ENCODE data around the gene ABI3BP. TPM values are rescaled to one million over a fixed set of nuclear protein-coding genes. Genes with fewer than 3 reads are reported as not detected.

Gene ABI3BP
- polyA plus RNA-seq, 6 donors from 2014 or later, result 0.08 to 0.09 TPM; not detected in 4

DNA sequence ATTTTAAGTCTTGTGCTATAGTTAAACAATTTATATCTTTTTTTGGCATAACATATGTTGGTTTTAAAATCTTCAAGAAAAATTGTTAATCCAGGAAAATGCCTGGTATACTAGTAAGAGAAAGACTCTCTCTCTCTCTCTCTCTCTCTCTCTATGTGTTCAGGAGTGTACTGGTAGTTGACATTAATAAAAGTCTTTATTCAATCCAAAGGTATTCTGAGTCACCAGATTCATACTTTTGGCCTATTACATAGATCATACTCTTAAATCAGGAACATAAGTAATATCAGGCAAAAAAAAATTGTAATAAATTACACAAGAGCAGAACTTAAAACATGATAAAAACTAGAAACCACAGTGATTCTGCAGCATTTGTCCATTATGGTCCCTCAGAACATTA, 213.7 kb downstream of the ABI3BP start:
- no peak for ATAC-seq (ENCODE audit: low read depth in 2 of 2)
- peaks cover 0 to 2% (median 0%) of the 10 kb centered on the region in 7 donors for H3K9me3 Mint-ChIP-seq
- H3K36me3 Mint-ChIP-seq, result no peaks in the 10 kb centered on the region
- H3K4me3 Mint-ChIP-seq, result no peak overlapping the region
- no peaks in the 10 kb centered on the region for H3K4me1 Mint-ChIP-seq
- H3K27me3 Mint-ChIP-seq, result no peaks in the 10 kb centered on the region
- no peak for DNase-seq
- no peak overlapping the region for H3K27ac Mint-ChIP-seq

DNA sequence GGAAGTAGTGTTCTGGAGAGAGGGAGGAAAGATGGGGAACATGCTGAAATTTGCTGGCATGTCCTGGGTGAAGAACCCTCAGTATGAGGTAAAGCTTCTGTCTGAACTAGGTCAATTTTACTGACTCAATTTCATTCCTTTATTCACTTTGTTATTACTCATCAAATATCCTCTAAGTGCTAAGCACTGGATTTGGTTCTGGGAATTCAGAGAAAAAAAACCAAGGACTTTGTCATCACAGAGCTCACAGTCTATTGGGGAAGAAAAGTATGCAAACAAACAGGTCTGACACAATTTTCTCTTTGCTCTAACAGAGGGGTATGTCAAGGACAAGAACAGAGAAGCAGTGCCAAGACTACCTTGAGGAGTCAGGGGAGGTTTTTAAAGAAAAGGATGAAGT, 215.9 kb downstream of the ABI3BP start:
- ATAC-seq (ENCODE audit: low read depth in 2 of 2) (no peak), DNase-seq (no peak)
- no peak overlapping the region for H3K27ac Mint-ChIP-seq
- H3K36me3 Mint-ChIP-seq, result no peaks in the 10 kb centered on the region
- no peaks in the 10 kb centered on the region for H3K4me1 Mint-ChIP-seq
- no peak overlapping the region for H3K4me3 Mint-ChIP-seq
- H3K9me3 Mint-ChIP-seq, result peaks cover 0 to 4% (median 0%) of the 10 kb centered on the region in 7 donors
- H3K27me3 Mint-ChIP-seq, result no peaks in the 10 kb centered on the region

DNA sequence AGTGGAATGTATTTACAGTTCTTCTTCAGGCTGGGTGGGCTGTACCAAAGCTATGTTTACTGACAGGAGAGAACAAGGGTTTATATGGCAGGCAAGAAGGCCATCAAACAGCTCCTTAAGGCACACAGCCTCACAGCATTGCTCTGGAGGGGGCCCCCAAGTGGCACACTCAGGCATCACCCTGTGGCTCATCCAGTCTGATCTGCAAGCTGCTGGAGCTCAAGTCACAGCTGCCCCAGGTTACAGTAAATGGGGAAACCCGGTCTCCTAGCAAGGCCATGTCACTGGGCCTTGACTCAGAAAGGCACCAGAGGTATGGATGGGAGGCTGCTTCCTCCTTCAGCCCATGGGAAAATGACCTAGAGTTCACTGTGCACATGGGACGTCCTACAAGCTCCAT, 216.5 kb downstream of the ABI3BP start:
- Mint-ChIP-seq H3K36me3 (no peaks in the 10 kb centered on the region), H3K4me3 (no peak overlapping the region), H3K9me3 (peaks cover 0 to 4% (median 0%) of the 10 kb centered on the region in 7 donors), H3K27ac (no peak overlapping the region), H3K27me3 (no peaks in the 10 kb centered on the region), H3K4me1 (no peaks in the 10 kb centered on the region)
- DNase-seq (no peak), ATAC-seq (ENCODE audit: low read depth in 2 of 2) (no peak)

DNA sequence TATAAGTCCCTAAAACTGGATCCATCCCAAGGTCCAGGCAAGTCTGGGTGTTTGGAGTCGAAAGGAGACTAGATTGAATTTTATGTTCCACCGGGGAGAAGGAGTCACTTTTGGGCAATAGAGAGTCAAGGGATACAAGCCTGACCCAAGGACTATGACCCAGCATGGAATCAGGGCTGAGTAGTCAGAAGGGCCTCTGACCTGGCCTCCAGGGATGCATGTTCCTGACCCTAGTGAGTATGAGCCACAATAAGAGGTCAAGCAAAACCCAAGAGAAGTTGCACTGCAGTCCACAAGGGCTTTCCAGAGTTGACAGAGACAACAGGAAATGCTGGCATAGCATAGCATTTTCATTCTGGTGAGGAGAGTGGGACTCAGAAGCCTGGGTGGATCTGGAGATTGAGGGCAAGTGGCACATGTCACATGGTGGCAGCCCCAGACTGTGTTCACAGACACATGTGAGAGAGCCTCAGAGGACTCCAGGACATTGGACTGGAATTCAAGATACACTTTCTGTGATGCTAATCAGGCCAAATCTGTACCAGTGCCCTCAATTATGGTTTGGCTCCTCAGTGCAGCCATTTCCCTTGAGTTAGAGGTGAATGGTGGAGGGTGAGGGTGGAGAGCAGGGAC, 217.0 kb downstream of the ABI3BP start:
- no peak overlapping the region for H3K27ac Mint-ChIP-seq
- H3K4me1 Mint-ChIP-seq, result no peaks in the 10 kb centered on the region
- DNase-seq (no peak), ATAC-seq (ENCODE audit: low read depth in 2 of 2) (no peak)
- H3K36me3 Mint-ChIP-seq, result no peaks in the 10 kb centered on the region
- peaks cover 0 to 4% (median 0%) of the 10 kb centered on the region in 7 donors for H3K9me3 Mint-ChIP-seq
- no peaks in the 10 kb centered on the region for H3K27me3 Mint-ChIP-seq
- H3K4me3 Mint-ChIP-seq, result no peak overlapping the region

DNA sequence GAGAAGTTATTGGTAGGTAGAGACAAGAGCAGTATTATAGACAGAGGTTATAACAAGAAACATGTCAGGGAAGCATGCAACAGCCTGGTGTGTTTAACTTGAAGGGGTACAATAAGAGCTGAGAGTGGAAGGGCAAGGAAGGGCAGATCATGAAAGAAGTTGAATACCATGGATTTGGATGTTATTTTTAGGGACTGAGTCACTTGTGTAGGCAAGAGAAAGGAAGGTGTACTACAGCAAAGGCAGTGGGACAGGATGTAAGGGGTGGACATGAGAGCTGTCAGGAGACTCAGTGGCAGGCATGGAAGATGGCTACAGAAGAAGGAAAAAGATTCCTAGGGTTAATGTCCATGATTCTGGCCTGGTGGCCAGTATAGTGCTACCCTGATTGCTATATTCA, 217.6 kb downstream of the ABI3BP start:
- no peak overlapping the region for H3K4me3 Mint-ChIP-seq
- no peaks in the 10 kb centered on the region for H3K27me3 Mint-ChIP-seq
- peaks cover 0 to 4% (median 0%) of the 10 kb centered on the region in 7 donors for H3K9me3 Mint-ChIP-seq
- no peaks in the 10 kb centered on the region for H3K36me3 Mint-ChIP-seq
- no peak for DNase-seq
- ATAC-seq (ENCODE audit: low read depth in 2 of 2), result no peak
- peak overlapping the region in 1 of 6 donors; percentile 6 for H3K27ac Mint-ChIP-seq
- H3K4me1 Mint-ChIP-seq, result no peaks in the 10 kb centered on the region

DNA sequence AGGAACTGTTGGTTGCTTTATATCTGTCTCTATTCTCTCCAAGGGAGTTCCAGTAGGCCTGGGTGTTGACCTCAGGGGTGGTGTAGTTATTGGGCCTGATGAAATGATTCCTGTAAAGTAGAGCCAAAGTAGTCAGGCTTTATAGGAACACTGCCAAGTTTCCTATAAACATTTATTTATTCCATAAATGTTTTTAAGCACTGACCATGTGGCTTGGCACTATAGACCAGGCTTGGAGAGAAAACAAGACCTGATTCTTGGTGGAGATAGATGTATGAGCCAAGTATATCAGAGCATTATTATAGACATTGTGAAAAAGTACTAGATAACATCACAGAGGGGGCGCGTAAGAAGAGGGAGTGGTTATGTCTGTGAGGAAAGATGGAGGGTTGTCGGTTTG, 218.0 kb downstream of the ABI3BP start:
- H3K27ac Mint-ChIP-seq, result no peak overlapping the region
- peaks cover 0 to 4% (median 0%) of the 10 kb centered on the region in 7 donors for H3K9me3 Mint-ChIP-seq
- no peak overlapping the region for H3K4me3 Mint-ChIP-seq
- H3K36me3 Mint-ChIP-seq, result no peaks in the 10 kb centered on the region
- H3K4me1 Mint-ChIP-seq, result no peaks in the 10 kb centered on the region
- ATAC-seq (ENCODE audit: low read depth in 2 of 2), result no peak
- DNase-seq, result no peak
- H3K27me3 Mint-ChIP-seq, result no peaks in the 10 kb centered on the region

DNA sequence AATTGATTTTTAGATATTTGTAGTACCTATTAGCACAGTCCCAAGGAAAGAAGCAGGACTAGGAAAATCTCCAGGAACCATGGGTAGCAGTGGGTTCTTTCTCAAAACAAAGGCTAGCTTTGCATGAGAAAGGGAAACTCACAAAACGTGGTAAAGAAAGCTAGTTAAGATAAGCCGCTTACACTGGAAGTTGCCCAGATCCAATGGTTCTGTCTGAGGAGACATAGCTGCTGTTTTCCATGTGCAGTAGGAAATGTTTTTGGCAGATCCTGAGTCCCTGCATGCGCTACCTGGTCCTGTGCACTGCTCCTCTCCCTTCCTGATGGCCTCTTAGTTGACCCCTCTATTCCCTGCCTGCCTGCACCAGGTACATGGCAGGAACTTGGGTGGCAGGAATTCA, 223.5 kb downstream of the ABI3BP start:
- H3K4me3 Mint-ChIP-seq, result no peak overlapping the region
- H3K4me1 Mint-ChIP-seq, result no peaks in the 10 kb centered on the region
- no peaks in the 10 kb centered on the region for H3K27me3 Mint-ChIP-seq
- no peaks in the 10 kb centered on the region for H3K36me3 Mint-ChIP-seq
- no peak overlapping the region for H3K27ac Mint-ChIP-seq
- DNase-seq, result no peak
- H3K9me3 Mint-ChIP-seq, result peaks cover 0 to 4% (median 0%) of the 10 kb centered on the region in 7 donors
- ATAC-seq (ENCODE audit: low read depth in 2 of 2), result no peak

DNA sequence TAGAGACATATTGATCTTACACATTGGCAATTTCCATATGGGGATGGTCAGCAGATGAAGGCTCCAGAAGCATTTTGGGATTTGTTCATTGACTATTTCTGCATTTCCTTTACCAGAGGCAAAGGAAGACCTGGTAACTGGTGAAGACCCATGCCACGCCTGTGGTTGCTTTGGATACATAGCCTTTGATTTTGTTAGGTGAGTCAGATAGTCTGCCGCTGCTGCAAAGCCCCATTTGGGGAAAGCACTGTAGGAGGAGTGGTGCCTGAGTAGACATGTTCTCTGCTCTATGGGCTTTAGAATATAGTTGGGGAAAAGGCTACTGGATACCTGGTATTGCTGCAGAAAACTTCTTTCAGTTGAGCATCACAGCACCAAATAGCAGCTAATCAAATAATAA, 227.2 kb downstream of the ABI3BP start:
- no peaks in the 10 kb centered on the region for H3K9me3 Mint-ChIP-seq
- H3K36me3 Mint-ChIP-seq, result no peaks in the 10 kb centered on the region
- H3K4me1 Mint-ChIP-seq, result no peaks in the 10 kb centered on the region
- H3K4me3 Mint-ChIP-seq, result no peak overlapping the region
- no peak overlapping the region for H3K27ac Mint-ChIP-seq
- ATAC-seq (ENCODE audit: low read depth in 2 of 2) (no peak), DNase-seq (no peak)
- H3K27me3 Mint-ChIP-seq, result no peaks in the 10 kb centered on the region

DNA sequence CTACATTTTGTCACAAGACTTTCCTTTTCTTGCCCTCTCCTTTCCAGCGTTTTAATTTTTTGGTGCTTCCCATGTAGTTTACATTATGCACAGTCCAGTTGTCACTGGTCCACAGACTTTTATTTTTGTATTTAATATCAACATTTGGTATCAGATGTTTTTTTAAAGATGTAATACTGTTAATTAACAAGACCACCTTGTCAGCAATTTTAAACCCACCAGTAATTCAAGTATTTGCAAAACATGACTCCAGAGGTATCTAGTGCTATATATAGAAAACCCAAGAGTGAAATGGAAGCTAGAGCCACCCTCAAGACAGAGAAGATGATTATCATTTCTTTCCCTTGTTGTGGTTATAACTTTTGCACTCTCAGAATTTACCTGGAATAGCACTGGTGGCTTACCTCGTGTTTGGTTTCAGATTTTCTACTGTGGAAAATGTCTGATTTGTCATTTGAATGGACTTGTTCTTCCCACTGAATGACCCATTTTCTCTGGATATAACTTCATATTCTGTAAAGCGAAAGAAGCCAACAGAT, 227.7 kb downstream of the ABI3BP start:
- H3K9me3 Mint-ChIP-seq, result no peaks in the 10 kb centered on the region
- no peaks in the 10 kb centered on the region for H3K4me1 Mint-ChIP-seq
- DNase-seq (no peak), ATAC-seq (ENCODE audit: low read depth in 2 of 2) (no peak)
- H3K27ac Mint-ChIP-seq, result no peak overlapping the region
- H3K4me3 Mint-ChIP-seq, result no peak overlapping the region
- H3K27me3 Mint-ChIP-seq, result no peaks in the 10 kb centered on the region
- H3K36me3 Mint-ChIP-seq, result no peaks in the 10 kb centered on the region

DNA sequence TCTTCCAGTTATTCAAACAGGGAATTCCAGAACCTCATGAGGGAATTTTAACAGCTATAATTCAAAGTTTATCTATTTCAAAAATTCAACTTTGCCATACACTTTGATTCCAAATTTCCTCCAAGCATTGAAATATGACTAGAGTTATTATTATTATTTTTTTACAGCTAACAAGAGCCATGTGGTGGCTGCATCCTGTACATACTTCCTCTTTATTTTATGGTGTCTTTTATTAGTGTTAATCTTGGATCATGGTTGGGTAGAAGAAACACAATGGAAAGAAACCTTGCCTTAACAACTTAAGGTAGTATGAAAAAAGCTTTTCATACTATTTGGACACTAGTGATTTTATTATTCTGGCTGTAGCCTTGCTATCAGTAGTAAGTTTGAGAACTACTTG, 231.3 kb downstream of the ABI3BP start:
- no peaks in the 10 kb centered on the region for H3K27me3 Mint-ChIP-seq
- H3K4me1 Mint-ChIP-seq, result no peaks in the 10 kb centered on the region
- no peaks in the 10 kb centered on the region for H3K36me3 Mint-ChIP-seq
- no peaks in the 10 kb centered on the region for H3K9me3 Mint-ChIP-seq
- no peak for DNase-seq
- no peak overlapping the region for H3K27ac Mint-ChIP-seq
- ATAC-seq (ENCODE audit: low read depth in 2 of 2), result no peak
- H3K4me3 Mint-ChIP-seq, result no peak overlapping the region

DNA sequence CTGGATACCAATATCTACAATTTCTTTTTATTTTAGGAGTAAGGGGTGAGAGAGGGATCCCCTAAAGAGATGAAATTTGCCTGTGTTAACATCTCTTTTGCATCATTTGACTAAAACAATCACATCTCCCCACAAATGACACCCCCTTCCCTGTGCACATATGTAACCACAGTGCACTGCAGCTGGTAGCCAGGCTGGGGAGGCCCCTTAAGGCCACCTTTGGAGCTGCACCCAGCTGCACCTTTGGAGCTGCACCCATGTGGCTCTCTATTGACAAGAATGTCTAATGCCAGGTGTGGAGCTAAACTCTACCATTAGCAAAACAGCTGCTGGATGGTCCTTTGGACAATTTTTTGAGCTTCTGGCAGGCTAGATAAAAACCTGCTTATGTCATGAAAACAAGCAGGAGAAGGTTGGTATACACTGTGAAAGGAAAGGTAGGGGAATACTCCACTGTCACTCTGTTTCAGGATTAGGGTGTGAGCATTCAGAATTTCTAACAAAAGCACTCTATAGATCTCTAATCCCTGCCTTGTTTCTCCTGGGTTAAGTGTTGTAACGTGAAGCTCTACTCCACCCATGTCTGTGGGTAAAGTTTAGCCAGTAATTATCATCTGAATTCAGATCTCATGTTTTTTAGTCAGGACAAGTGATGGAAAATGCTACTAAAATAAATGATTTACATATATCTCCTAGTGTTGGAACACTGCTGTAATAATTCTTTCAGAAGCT, 231.8 kb downstream of the ABI3BP start:
- H3K27me3 Mint-ChIP-seq, result no peaks in the 10 kb centered on the region
- no peaks in the 10 kb centered on the region for H3K9me3 Mint-ChIP-seq
- DNase-seq (no peak), ATAC-seq (ENCODE audit: low read depth in 2 of 2) (peak; percentile 39 to 55)
- no peaks in the 10 kb centered on the region for H3K4me1 Mint-ChIP-seq
- H3K36me3 Mint-ChIP-seq, result no peaks in the 10 kb centered on the region
- H3K4me3 Mint-ChIP-seq, result no peak overlapping the region
- no peak overlapping the region for H3K27ac Mint-ChIP-seq

DNA sequence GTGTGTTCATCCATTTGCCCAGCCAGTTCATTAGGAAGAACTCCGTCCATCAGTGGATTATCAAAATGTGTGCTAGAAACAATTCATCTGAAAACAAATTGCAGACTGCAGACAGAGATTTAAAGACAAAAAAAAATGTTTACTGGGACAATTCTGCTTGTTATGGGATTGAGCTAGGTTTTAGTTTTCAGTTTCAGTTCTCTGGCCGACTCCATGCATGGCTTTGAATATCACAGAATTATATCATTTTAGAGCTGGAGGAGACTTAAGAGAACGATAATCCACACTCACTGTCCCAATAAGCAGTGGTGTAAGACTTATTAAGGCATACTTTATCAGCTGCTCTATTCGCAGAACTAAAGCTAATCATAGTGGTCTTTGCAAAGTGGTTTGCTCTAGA, 232.8 kb downstream of the ABI3BP start:
- no peaks in the 10 kb centered on the region for H3K9me3 Mint-ChIP-seq
- no peaks in the 10 kb centered on the region for H3K4me1 Mint-ChIP-seq
- H3K27me3 Mint-ChIP-seq, result no peaks in the 10 kb centered on the region
- no peak for ATAC-seq (ENCODE audit: low read depth in 2 of 2)
- DNase-seq, result no peak
- no peak overlapping the region for H3K4me3 Mint-ChIP-seq
- no peaks in the 10 kb centered on the region for H3K36me3 Mint-ChIP-seq
- H3K27ac Mint-ChIP-seq, result peak overlapping the region in 1 of 6 donors; percentile 9

DNA sequence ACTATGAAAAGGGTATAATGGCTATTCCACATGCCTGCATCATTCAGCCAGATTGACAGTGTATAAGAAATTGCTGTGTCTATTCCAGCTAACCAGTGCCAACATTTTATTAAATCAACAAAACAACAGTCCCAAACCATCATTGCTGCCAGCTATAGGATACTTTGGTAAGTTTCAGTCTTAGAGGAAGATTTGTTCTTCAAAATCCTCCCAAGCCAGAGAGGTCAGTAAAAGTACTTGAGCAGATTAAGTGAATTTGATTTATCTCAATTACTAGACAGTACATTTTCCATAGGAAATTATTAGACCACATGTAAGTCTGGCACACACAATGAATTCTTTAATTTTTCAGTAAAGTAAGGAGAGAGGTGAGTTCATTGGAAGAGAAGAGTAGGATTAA, 233.3 kb downstream of the ABI3BP start:
- Mint-ChIP-seq H3K4me1 (no peaks in the 10 kb centered on the region), H3K27ac (peak overlapping the region in 2 of 6 donors; percentile 7 to 9), H3K4me3 (no peak overlapping the region), H3K36me3 (no peaks in the 10 kb centered on the region), H3K9me3 (no peaks in the 10 kb centered on the region), H3K27me3 (no peaks in the 10 kb centered on the region)
- DNase-seq (no peak), ATAC-seq (ENCODE audit: low read depth in 2 of 2) (no peak)

DNA sequence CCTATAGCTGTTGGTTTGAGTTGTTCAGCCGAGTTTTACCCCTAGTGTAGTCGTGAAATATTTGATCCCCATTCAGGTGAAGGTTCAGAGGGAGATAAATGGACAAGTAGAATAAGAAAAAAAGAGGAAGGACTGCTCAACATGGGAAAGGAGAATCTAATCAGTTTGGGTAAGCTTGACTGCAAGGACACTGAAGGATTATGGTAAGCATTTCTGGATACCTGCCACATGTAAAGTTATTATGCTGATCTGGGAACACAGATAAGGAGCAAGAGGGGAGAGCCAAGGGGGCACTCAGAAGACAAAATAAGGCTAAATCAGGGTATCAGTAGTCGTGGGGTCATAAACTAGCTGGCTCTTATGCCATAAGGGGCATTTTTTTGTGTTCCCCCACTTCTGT, 234.1 kb downstream of the ABI3BP start:
- ATAC-seq (ENCODE audit: low read depth in 2 of 2) (no peak), DNase-seq (no peak)
- no peaks in the 10 kb centered on the region for H3K9me3 Mint-ChIP-seq
- peak overlapping the region in 1 of 8 donors; percentile 2 for H3K4me3 Mint-ChIP-seq
- H3K27ac Mint-ChIP-seq, result peak overlapping the region in 2 of 6 donors; percentile 2 to 4
- H3K36me3 Mint-ChIP-seq, result peaks cover 0 to 2% of the 10 kb centered on the region in 2 donors
- H3K27me3 Mint-ChIP-seq, result no peaks in the 10 kb centered on the region
- H3K4me1 Mint-ChIP-seq, result no peaks in the 10 kb centered on the region
